ENCODE results near the gene SPAG9. TPM values are rescaled to one million over a fixed set of nuclear protein-coding genes. Genes with fewer than 3 reads are reported as not detected.

Gene SPAG9
- total RNA-seq, 1 donor from 2014 or later, result 56.8 TPM

DNA sequence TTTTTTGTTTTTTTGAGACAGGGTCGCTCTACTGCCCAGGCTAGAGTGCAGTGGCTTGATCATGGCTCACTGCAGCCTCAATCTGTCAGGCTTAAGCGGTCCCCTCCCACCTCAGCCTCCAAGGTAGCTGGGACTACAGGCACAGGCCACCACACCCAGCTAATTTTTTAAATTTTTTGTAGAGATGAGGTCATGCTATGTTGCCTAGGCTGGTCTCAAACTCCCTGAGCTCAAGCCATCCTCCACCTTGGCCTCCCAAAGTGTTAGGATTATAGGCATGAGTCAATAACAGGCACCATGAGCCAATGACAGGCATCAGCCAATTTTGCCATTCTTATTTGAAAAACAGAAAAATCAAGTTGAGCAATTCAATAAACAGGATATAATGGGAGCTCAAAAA is 125.0 kb downstream of the SPAG9 start:
- intact Hi-C loops (cut with micrococcal nuclease), result no loop called here

GRCh38 chr17:50993544-50993943 is 127.1 kb downstream of the SPAG9 start:
- intact Hi-C loops (cut with micrococcal nuclease), result no loop called here

DNA sequence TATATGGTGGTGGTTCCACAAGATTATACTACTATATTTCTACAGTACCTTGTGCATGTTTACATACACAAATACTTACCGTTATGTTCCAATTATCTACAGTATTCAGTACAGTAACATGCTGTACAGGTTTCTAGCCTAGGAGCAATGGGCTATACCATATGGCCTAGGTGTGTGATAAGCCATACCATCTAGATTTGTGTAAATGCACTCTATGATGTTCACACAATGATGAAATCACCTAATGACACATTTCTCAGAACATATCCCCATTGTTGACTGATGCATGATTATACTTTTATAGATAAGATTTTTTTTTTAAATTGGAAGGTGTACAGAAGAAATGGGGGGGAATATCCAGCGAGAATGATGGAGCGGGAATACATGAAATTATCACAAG is 131.5 kb downstream of the SPAG9 start:
- intact Hi-C loops (cut with micrococcal nuclease), result no loop called here

GRCh38 chr17:50988427-50988826 is 132.2 kb downstream of the SPAG9 start:
- intact Hi-C loops (cut with micrococcal nuclease), result no loop called here

- intact Hi-C loops (cut with micrococcal nuclease), result no loop called here
These were observed 133.5 kb downstream of the SPAG9 start for GRCh38 chr17:50986989-50987660.

- intact Hi-C loops (cut with micrococcal nuclease), result no loop called here
These were observed 139.4 kb downstream of the SPAG9 start for GRCh38 chr17:50981279-50981678.

DNA sequence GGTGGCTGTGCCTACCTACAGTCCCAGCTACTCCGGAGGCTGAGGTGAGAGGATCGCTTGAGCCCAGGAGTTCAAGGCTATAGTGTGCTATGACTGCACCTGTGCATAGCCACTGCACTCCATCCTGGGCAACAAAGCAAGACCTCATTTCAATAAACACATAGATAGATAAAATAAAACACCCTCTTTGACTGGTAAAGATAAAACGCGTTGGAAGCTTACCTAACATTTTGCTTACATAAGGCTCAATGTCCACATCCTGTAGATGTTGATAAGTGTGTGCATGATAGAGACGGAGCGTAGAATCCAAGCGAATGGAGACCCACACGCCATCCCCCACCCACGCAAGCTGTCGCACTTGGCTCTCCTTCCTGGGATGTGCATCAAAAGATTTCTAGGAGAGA is 141.1 kb downstream of the SPAG9 start:
- intact Hi-C loops (cut with micrococcal nuclease), result no loop called here

GRCh38 chr17:50977487-50978159 is 143.0 kb downstream of the SPAG9 start:
- intact Hi-C loops (cut with micrococcal nuclease), result no loop called here

DNA sequence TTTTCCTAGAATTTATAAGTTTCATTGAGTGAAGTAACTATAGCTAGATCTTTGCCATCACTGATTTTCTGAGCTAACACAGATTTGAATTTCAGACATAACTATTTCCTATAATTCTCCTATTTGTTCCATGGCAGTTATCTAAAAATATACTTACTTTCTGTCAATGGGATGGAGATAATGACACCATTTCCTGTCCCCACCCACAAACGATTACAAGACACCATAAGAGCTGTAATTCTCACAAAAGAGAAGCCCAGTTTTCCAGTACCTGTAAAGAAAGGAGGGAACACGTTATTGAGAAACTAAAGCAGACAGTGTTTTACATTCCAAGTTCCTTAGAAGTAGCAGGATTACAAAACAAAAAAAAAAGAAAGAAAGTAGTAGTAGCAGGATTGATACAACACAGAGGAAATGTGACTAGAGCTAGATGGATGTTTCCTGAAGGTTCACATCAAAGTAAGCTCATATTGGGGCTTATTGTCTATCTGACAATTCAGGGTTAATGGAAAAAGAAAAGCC is 143.7 kb downstream of the SPAG9 start:
- intact Hi-C loops (cut with micrococcal nuclease), result no loop called here

GRCh38 chr17:50973557-50974494 is 146.8 kb downstream of the SPAG9 start:
- intact Hi-C loops (cut with micrococcal nuclease), result no loop called here

GRCh38 chr17:50972577-50972976 is 148.1 kb downstream of the SPAG9 start:
- intact Hi-C loops (cut with micrococcal nuclease), result no loop called here

DNA sequence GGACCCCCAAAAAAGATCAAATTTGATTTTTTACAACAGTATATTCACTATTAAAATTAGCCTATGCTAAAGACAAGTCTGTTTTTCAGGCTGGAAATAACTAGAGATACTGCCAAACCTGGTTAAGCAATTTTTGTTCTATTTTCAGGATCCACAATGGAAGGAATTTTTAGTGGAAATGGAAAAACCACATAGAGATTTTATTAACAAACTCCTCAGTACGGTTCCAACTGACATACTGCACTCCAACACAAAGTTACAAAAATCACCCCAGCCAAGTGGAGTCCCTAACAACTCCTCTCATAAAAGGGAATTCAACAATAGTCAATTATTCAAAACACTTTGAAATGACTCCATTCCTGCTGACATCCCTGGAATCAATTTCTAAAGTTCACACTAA is 152.9 kb downstream of the SPAG9 start:
- intact Hi-C loops (cut with micrococcal nuclease), result no loop called here

- intact Hi-C loops (cut with micrococcal nuclease), result no loop called here
These were observed 154.5 kb downstream of the SPAG9 start for GRCh38 chr17:50966163-50966666.

DNA sequence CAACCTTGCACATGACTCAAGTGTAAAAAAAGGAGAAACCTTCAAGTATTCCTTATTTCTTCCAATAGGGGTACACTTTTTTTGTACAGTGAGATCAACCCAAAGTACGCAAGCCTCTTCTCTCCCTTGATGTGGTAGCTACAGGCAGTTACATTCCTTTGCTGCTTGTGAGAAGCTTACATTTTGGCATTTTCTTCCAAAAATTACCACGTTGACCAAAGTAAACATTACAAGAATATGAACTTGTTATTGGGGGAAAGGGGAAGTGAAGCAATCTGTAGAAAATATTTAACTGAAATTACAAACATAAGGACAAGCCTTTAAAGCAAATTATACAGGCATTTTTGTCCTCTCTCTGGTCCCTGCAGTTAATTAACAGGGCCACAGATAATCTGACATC is 157.5 kb downstream of the SPAG9 start:
- intact Hi-C loops (cut with micrococcal nuclease), result no loop called here

DNA sequence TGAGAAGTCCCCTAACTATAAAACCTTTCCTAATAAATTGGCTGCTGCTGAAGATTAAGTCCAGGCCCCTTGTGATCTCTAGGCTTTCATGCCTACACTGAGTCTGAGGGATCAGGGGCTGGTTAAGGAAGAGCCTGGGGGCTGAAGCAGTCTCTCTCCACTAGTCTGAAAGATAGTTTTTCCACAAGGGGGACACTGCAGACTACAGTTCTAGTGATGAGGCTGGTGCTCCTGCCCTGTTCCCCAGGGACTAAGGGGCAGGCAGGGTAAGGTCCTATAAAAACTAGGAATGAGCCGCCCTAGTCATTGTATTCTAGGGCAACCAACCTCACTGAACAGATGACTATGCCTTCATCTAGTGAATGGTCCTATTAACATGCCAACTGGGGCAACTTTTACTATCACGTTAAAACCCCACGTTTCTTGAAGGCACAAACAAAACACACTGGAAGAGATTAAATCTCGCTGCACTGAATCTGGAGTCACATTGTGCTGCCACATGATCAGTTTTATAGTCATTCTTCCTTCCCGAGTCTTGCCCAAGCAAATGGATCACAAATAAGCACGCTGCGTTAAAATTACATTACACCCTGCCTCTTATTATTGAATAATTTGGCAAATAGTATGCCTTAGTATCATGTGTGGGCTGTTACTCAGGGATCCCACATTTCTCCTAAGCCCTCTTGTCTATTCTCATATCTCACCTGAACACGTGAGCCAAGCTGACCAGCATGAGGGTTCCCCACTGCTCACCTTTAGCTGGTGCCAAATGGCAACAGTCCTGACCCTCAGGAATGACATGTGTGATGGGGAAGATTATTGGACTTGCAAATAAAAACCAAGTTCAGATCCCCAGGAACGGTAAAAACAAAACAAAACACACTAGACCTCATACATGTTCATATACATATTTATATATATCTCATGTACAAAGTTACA is 159.1 kb downstream of the SPAG9 start:
- intact Hi-C loops (cut with micrococcal nuclease), result no loop called here

DNA sequence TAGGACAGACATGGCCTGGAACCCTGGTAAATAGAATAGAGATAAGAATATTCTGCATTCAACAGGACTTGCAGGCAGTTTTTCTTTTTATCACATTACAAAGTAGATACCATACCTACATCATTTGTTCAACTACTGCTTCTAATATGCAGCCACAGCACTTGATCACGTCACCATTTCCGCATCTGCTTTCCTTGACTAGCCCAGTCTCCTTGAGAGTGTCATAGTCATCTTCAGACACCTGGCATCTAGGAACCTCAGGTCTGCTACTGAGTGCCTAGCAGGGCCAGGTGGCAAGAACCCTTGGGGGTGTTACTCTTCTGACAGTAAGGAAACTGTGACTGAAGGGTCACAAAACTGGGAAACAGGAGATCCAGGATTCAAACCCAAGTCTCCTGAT is 161.3 kb downstream of the SPAG9 start:
- intact Hi-C loops (cut with micrococcal nuclease), result no loop called here

GRCh38 chr17:50957600-50958575 is 162.8 kb downstream of the SPAG9 start:
- intact Hi-C loops (cut with micrococcal nuclease), result loop anchor here (1.0 kb wide), 1 partner anchor 411 kb away; the partner anchor contains the start of gene SPATA20

GRCh38 chr17:50956750-50957523 is 163.7 kb downstream of the SPAG9 start:
- intact Hi-C loops (cut with micrococcal nuclease), result loop anchor here (1.0 kb wide), 6 partner anchors 90 to 410 kb away; partner anchors contain the start of gene SPATA20

Measured in T-helper 1 cell treated with Interleukin-12 subunit alpha and Interleukin-12 subunit beta and Interleukin-4 antibody, amounts not matched to agents 30 ng/mL and 1 ng/mL, for 36 hours (primary cell).